ENCODE results near the gene TRMT6. TPM values are rescaled to one million over a fixed set of nuclear protein-coding genes. Genes with fewer than 3 reads are reported as not detected.

The TRMT6 gene
- polyA plus RNA-seq, 1 donor (not counting 4 experiments of a cell fraction or from before 2014, with no cell fraction given): 26.3 TPM

GRCh38 chr20:5925551-5925950 lies 24.8 kb downstream of the TRMT6 start:
- TF ChIP-seq CTCF (optimal IDR thresholded peaks at IDR 0.05 in 1 of 3, IDR thresholded peaks at IDR 0.05 in 1 of 3, conservative IDR thresholded peaks at IDR 0.05 in 1 of 3; ENCODE audit: extremely low read depth in 1 of 3, insufficient read depth in 2 of 3, low read length in 3 of 3): no peak
- no peak for TF ChIP-seq EZH2 (IDR thresholded peaks at IDR 0.05; ENCODE audit: low read length)
- no peaks in the 10 kb centered on the region for H4K20me1 ChIP-seq (ENCODE audit: control insufficient read depth, extremely low read depth, insufficient read depth, low read length)
- H3K27ac ChIP-seq (ENCODE audit: control insufficient read depth, insufficient read depth, low read length): no peak overlapping the region
- H2AFZ ChIP-seq (ENCODE audit: control insufficient read depth, low read length): no peak overlapping the region
- H3K4me2 ChIP-seq (ENCODE audit: control insufficient read depth, extremely low read depth, insufficient read depth, low read depth, low read length): no peak overlapping the region
- H3K4me1 ChIP-seq (ENCODE audit: control insufficient read depth, extremely low read depth, insufficient read depth, low read length): peaks cover 1% of the 10 kb centered on the region
- H3K9me3 ChIP-seq (ENCODE audit: control insufficient read depth, low read depth, low read length): no peaks in the 10 kb centered on the region
- FAIRE-seq (no peak), DNase-seq (ENCODE audit: low read depth, low spot score) (no peak)
- dilution Hi-C loops (cut with MboI; ENCODE audit: extremely low pct_ligation_motif_present, low sequenced_read_pairs): no loop called here
- H3K79me2 ChIP-seq (ENCODE audit: control insufficient read depth, insufficient read depth, low read length): no peaks in the 10 kb centered on the region
- H3K36me3 ChIP-seq (ENCODE audit: control insufficient read depth in 2 of 2, extremely low read depth in 1 of 2, insufficient read depth in 2 of 2, low read length in 2 of 2): no peaks in the 10 kb centered on the region
- no peaks in the 10 kb centered on the region for H3K9me1 ChIP-seq (ENCODE audit: control insufficient read depth, extremely low read depth, insufficient read depth, low read length)
- no peaks in the 10 kb centered on the region for H3K27me3 ChIP-seq (ENCODE audit: control insufficient read depth, extremely low read depth, insufficient read depth, low read length)
- no peak overlapping the region for H3K9ac ChIP-seq (ENCODE audit: control insufficient read depth, extremely low read depth, insufficient read depth, low read length)
- H3K4me3 ChIP-seq (ENCODE audit: control insufficient read depth in 2 of 3, extremely low read depth in 1 of 3, insufficient read depth in 2 of 3, low read depth in 1 of 3, low read length in 3 of 3): no peak overlapping the region

GRCh38 chr20:5923493-5923892 lies 26.8 kb downstream of the TRMT6 start:
- Histone ChIP-seq H4K20me1 (ENCODE audit: control insufficient read depth, extremely low read depth, insufficient read depth, low read length) (no peaks in the 10 kb centered on the region), H3K79me2 (ENCODE audit: control insufficient read depth, insufficient read depth, low read length) (no peaks in the 10 kb centered on the region), H3K27me3 (ENCODE audit: control insufficient read depth, extremely low read depth, insufficient read depth, low read length) (no peaks in the 10 kb centered on the region)

More at GRCh38 chr20:5923493-5923892, 26.8 kb downstream of the TRMT6 start:
- no peaks in the 10 kb centered on the region for H3K9me1 ChIP-seq (ENCODE audit: control insufficient read depth, extremely low read depth, insufficient read depth, low read length)
- no peaks in the 10 kb centered on the region for H3K36me3 ChIP-seq (ENCODE audit: control insufficient read depth in 2 of 2, extremely low read depth in 1 of 2, insufficient read depth in 2 of 2, low read length in 2 of 2)
- no peak overlapping the region for H3K27ac ChIP-seq (ENCODE audit: control insufficient read depth, insufficient read depth, low read length)
- no peak overlapping the region for H3K4me3 ChIP-seq (ENCODE audit: control insufficient read depth in 2 of 3, extremely low read depth in 1 of 3, insufficient read depth in 2 of 3, low read depth in 1 of 3, low read length in 3 of 3)
- H3K4me1 ChIP-seq (ENCODE audit: control insufficient read depth, extremely low read depth, insufficient read depth, low read length): peaks cover 22% of the 10 kb centered on the region
- TF ChIP-seq CTCF (optimal IDR thresholded peaks at IDR 0.05 in 1 of 3, IDR thresholded peaks at IDR 0.05 in 1 of 3, conservative IDR thresholded peaks at IDR 0.05 in 1 of 3; ENCODE audit: extremely low read depth in 1 of 3, insufficient read depth in 2 of 3, low read length in 3 of 3) (no peak), EZH2 (IDR thresholded peaks at IDR 0.05; ENCODE audit: low read length) (no peak)
- H3K9ac ChIP-seq (ENCODE audit: control insufficient read depth, extremely low read depth, insufficient read depth, low read length): no peak overlapping the region
- no peaks in the 10 kb centered on the region for H3K9me3 ChIP-seq (ENCODE audit: control insufficient read depth, low read depth, low read length)
- H3K4me2 ChIP-seq (ENCODE audit: control insufficient read depth, extremely low read depth, insufficient read depth, low read depth, low read length): no peak overlapping the region
- FAIRE-seq (no peak), DNase-seq (ENCODE audit: low read depth, low spot score) (no peak)
- H2AFZ ChIP-seq (ENCODE audit: control insufficient read depth, low read length): no peak overlapping the region
- dilution Hi-C loops (cut with MboI; ENCODE audit: extremely low pct_ligation_motif_present, low sequenced_read_pairs): no loop called here

All from keratinocyte (primary cell).